ENCODE results near the gene LRMDA.
"Not testable (repeated sequence)": the region's sequence is repeated elsewhere in the genome, so short reads cannot be mapped to it uniquely, and the experiment has no call there.

LRMDA gene

GRCh38 chr10:75744261-75744660 lies 312.8 kb downstream of the LRMDA start:
- Histone ChIP-seq H3K27ac (ENCODE audit: low read depth, low read length) (no peak overlapping the region), H2AFZ (ENCODE audit: low read length, unreplicated experiment) (no peak overlapping the region), H3K4me1 (ENCODE audit: control insufficient read depth, insufficient read depth, low read length, unreplicated experiment) (no peaks in the 10 kb centered on the region), H3K27me3 (ENCODE audit: insufficient read depth, low read length) (no peaks in the 10 kb centered on the region), H3K36me3 (ENCODE audit: insufficient read depth, low read length) (no peaks in the 10 kb centered on the region), H3K4me3 (ENCODE audit: low read depth, low read length) (no peak overlapping the region), H3K79me2 (ENCODE audit: control insufficient read depth, insufficient read depth, low read length, unreplicated experiment) (no peaks in the 10 kb centered on the region)

- H3K79me2 ChIP-seq (ENCODE audit: control insufficient read depth, insufficient read depth, low read length, unreplicated experiment): no peaks in the 10 kb centered on the region
- H3K4me1 ChIP-seq (ENCODE audit: control insufficient read depth, insufficient read depth, low read length, unreplicated experiment): no peaks in the 10 kb centered on the region
- no peak overlapping the region for H3K4me3 ChIP-seq (ENCODE audit: low read depth, low read length)
- no peak overlapping the region for H3K27ac ChIP-seq (ENCODE audit: low read depth, low read length)
- no peak overlapping the region for H2AFZ ChIP-seq (ENCODE audit: low read length, unreplicated experiment)
- H3K27me3 ChIP-seq (ENCODE audit: insufficient read depth, low read length): no peaks in the 10 kb centered on the region
- H3K36me3 ChIP-seq (ENCODE audit: insufficient read depth, low read length): no peaks in the 10 kb centered on the region
Observed at GRCh38 chr10:75746356-75746755, 314.9 kb downstream of the LRMDA start.

GRCh38 chr10:75750093-75750875 lies 318.9 kb downstream of the LRMDA start:
- H2AFZ ChIP-seq (ENCODE audit: low read length, unreplicated experiment); H3K4me1 ChIP-seq (ENCODE audit: control insufficient read depth, insufficient read depth, low read length, unreplicated experiment); H3K27ac ChIP-seq (ENCODE audit: low read depth, low read length); H3K27me3 ChIP-seq (ENCODE audit: insufficient read depth, low read length); H3K36me3 ChIP-seq (ENCODE audit: insufficient read depth, low read length); H3K79me2 ChIP-seq (ENCODE audit: control insufficient read depth, insufficient read depth, low read length, unreplicated experiment); H3K4me3 ChIP-seq (ENCODE audit: low read depth, low read length): not testable (repeated sequence)

GRCh38 chr10:75751232-75751631 lies 319.8 kb downstream of the LRMDA start:
- no peak overlapping the region for H3K4me3 ChIP-seq (ENCODE audit: low read depth, low read length)
- no peak overlapping the region for H2AFZ ChIP-seq (ENCODE audit: low read length, unreplicated experiment)
- H3K27me3 ChIP-seq (ENCODE audit: insufficient read depth, low read length): no peaks in the 10 kb centered on the region
- H3K36me3 ChIP-seq (ENCODE audit: insufficient read depth, low read length): no peaks in the 10 kb centered on the region
- H3K27ac ChIP-seq (ENCODE audit: low read depth, low read length): no peak overlapping the region
- no peaks in the 10 kb centered on the region for H3K79me2 ChIP-seq (ENCODE audit: control insufficient read depth, insufficient read depth, low read length, unreplicated experiment)
- peaks cover 5% of the 10 kb centered on the region for H3K4me1 ChIP-seq (ENCODE audit: control insufficient read depth, insufficient read depth, low read length, unreplicated experiment)

GRCh38 chr10:75753621-75754020 lies 322.2 kb downstream of the LRMDA start:
- no peaks in the 10 kb centered on the region for H3K36me3 ChIP-seq (ENCODE audit: insufficient read depth, low read length)
- no peaks in the 10 kb centered on the region for H3K79me2 ChIP-seq (ENCODE audit: control insufficient read depth, insufficient read depth, low read length, unreplicated experiment)

GRCh38 chr10:75754096-75754831 lies 322.8 kb downstream of the LRMDA start:
- peaks cover 5% of the 10 kb centered on the region for H3K4me1 ChIP-seq (ENCODE audit: control insufficient read depth, insufficient read depth, low read length, unreplicated experiment)
- no peak overlapping the region for H3K27ac ChIP-seq (ENCODE audit: low read depth, low read length)
- H3K4me3 ChIP-seq (ENCODE audit: low read depth, low read length): no peak overlapping the region
- no peaks in the 10 kb centered on the region for H3K36me3 ChIP-seq (ENCODE audit: insufficient read depth, low read length)
- H3K27me3 ChIP-seq (ENCODE audit: insufficient read depth, low read length): no peaks in the 10 kb centered on the region
- H2AFZ ChIP-seq (ENCODE audit: low read length, unreplicated experiment): no peak overlapping the region
- H3K79me2 ChIP-seq (ENCODE audit: control insufficient read depth, insufficient read depth, low read length, unreplicated experiment): no peaks in the 10 kb centered on the region

More at GRCh38 chr10:75753621-75754020, 322.2 kb downstream of the LRMDA start:
- H3K27me3 ChIP-seq (ENCODE audit: insufficient read depth, low read length): no peaks in the 10 kb centered on the region
- H3K4me3 ChIP-seq (ENCODE audit: low read depth, low read length): no peak overlapping the region
- H3K4me1 ChIP-seq (ENCODE audit: control insufficient read depth, insufficient read depth, low read length, unreplicated experiment): peaks cover 5% of the 10 kb centered on the region
- no peak overlapping the region for H3K27ac ChIP-seq (ENCODE audit: low read depth, low read length)
- no peak overlapping the region for H2AFZ ChIP-seq (ENCODE audit: low read length, unreplicated experiment)

GRCh38 chr10:75755528-75755927 lies 324.1 kb downstream of the LRMDA start:
- peaks cover 5% of the 10 kb centered on the region for H3K4me1 ChIP-seq (ENCODE audit: control insufficient read depth, insufficient read depth, low read length, unreplicated experiment)
- H3K27me3 ChIP-seq (ENCODE audit: insufficient read depth, low read length): no peaks in the 10 kb centered on the region
- H2AFZ ChIP-seq (ENCODE audit: low read length, unreplicated experiment): no peak overlapping the region
- H3K36me3 ChIP-seq (ENCODE audit: insufficient read depth, low read length): no peaks in the 10 kb centered on the region
- no peaks in the 10 kb centered on the region for H3K79me2 ChIP-seq (ENCODE audit: control insufficient read depth, insufficient read depth, low read length, unreplicated experiment)
- H3K4me3 ChIP-seq (ENCODE audit: low read depth, low read length): no peak overlapping the region
- no peak overlapping the region for H3K27ac ChIP-seq (ENCODE audit: low read depth, low read length)

GRCh38 chr10:75761289-75761688 lies 329.9 kb downstream of the LRMDA start:
- Histone ChIP-seq H3K79me2 (ENCODE audit: control insufficient read depth, insufficient read depth, low read length, unreplicated experiment) (no peaks in the 10 kb centered on the region), H3K4me1 (ENCODE audit: control insufficient read depth, insufficient read depth, low read length, unreplicated experiment) (no peaks in the 10 kb centered on the region), H3K27ac (ENCODE audit: low read depth, low read length) (no peak overlapping the region), H3K36me3 (ENCODE audit: insufficient read depth, low read length) (no peaks in the 10 kb centered on the region), H2AFZ (ENCODE audit: low read length, unreplicated experiment) (no peak overlapping the region), H3K4me3 (ENCODE audit: low read depth, low read length) (no peak overlapping the region), H3K27me3 (ENCODE audit: insufficient read depth, low read length) (no peaks in the 10 kb centered on the region)

- Histone ChIP-seq H3K79me2 (ENCODE audit: control insufficient read depth, insufficient read depth, low read length, unreplicated experiment) (no peaks in the 10 kb centered on the region), H2AFZ (ENCODE audit: low read length, unreplicated experiment) (no peak overlapping the region), H3K27me3 (ENCODE audit: insufficient read depth, low read length) (no peaks in the 10 kb centered on the region), H3K4me3 (ENCODE audit: low read depth, low read length) (no peak overlapping the region), H3K4me1 (ENCODE audit: control insufficient read depth, insufficient read depth, low read length, unreplicated experiment) (no peaks in the 10 kb centered on the region), H3K36me3 (ENCODE audit: insufficient read depth, low read length) (no peaks in the 10 kb centered on the region), H3K27ac (ENCODE audit: low read depth, low read length) (no peak overlapping the region)
Observed at GRCh38 chr10:75762431-75762802, 331.0 kb downstream of the LRMDA start.

GRCh38 chr10:75763652-75764051 lies 332.2 kb downstream of the LRMDA start:
- H3K36me3 ChIP-seq (ENCODE audit: insufficient read depth, low read length): no peaks in the 10 kb centered on the region
- no peak overlapping the region for H2AFZ ChIP-seq (ENCODE audit: low read length, unreplicated experiment)
- H3K27ac ChIP-seq (ENCODE audit: low read depth, low read length): no peak overlapping the region
- H3K79me2 ChIP-seq (ENCODE audit: control insufficient read depth, insufficient read depth, low read length, unreplicated experiment): no peaks in the 10 kb centered on the region
- H3K27me3 ChIP-seq (ENCODE audit: insufficient read depth, low read length): no peaks in the 10 kb centered on the region
- no peak overlapping the region for H3K4me3 ChIP-seq (ENCODE audit: low read depth, low read length)
- H3K4me1 ChIP-seq (ENCODE audit: control insufficient read depth, insufficient read depth, low read length, unreplicated experiment): no peaks in the 10 kb centered on the region

All from ACC112 (cell line).